Mucosa of stomach (tissue), 1 donor: Measurements from ENCODE around the gene PTCD1.

Experiments
- H3K27me3 ChIP-seq: one replicate; pipeline ENCODE4 v1.7.0; 2013; ENCODE audit warnings: mild to moderate bottlenecking, low read length; ENCODE audit not compliant: control insufficient read depth, insufficient read depth
- H3K36me3 ChIP-seq: one replicate; pipeline ENCODE4 v1.7.0; 2013; ENCODE audit warnings: low read length; ENCODE audit not compliant: control insufficient read depth, insufficient read depth
- H3K4me1 ChIP-seq: one replicate; pipeline ENCODE4 v1.7.0; 2013; ENCODE audit warnings: mild to moderate bottlenecking, low read length; ENCODE audit not compliant: control insufficient read depth, insufficient read depth
- H3K4me3 ChIP-seq: one replicate; pipeline ENCODE4 v1.7.0; 2013; ENCODE audit warnings: low read length
- H3K9ac ChIP-seq: one replicate; pipeline ENCODE4 v1.7.0; 2013; ENCODE audit warnings: mild to moderate bottlenecking, low read length, moderate library complexity
- H3K9me3 ChIP-seq: one replicate; pipeline ENCODE4 v1.7.0; 2013; ENCODE audit warnings: mild to moderate bottlenecking, low read length, moderate library complexity; ENCODE audit not compliant: control insufficient read depth
- donor health status: Pancreatic carcinoma.

The PTCD1 gene

GRCh38 chr7:99438573-99439480 is at the start of gene PTCD1, which contains the start of gene CPSF4:
TSS of gene PTCD1 (minus strand) at chr7:99438798. CDS start at chr7:99435242, 3,556 bp downstream.
TSS of gene CPSF4 (plus strand) at chr7:99438943. CDS start at chr7:99439083, 140 bp downstream.
- Histone ChIP-seq H3K27me3 (no peaks in the 10 kb centered on the region), H3K9ac (peak within 1 kb of the TSS; percentile 91), H3K9me3 (no peaks in the 10 kb centered on the region), H3K4me1 (peaks cover 9% of the 10 kb centered on the region), H3K4me3 (peak within 1 kb of the TSS; percentile 83), H3K36me3 (no peaks in the 10 kb centered on the region)

GRCh38 chr7:99485094-99485493 is 46.5 kb upstream of the PTCD1 start:
- H3K9me3 ChIP-seq = no peaks in the 10 kb centered on the region
- no peak overlapping the region for H3K4me3 ChIP-seq
- H3K36me3 ChIP-seq = no peaks in the 10 kb centered on the region
- no peaks in the 10 kb centered on the region for H3K4me1 ChIP-seq
- no peaks in the 10 kb centered on the region for H3K27me3 ChIP-seq
- H3K9ac ChIP-seq = no peak overlapping the region

DNA sequence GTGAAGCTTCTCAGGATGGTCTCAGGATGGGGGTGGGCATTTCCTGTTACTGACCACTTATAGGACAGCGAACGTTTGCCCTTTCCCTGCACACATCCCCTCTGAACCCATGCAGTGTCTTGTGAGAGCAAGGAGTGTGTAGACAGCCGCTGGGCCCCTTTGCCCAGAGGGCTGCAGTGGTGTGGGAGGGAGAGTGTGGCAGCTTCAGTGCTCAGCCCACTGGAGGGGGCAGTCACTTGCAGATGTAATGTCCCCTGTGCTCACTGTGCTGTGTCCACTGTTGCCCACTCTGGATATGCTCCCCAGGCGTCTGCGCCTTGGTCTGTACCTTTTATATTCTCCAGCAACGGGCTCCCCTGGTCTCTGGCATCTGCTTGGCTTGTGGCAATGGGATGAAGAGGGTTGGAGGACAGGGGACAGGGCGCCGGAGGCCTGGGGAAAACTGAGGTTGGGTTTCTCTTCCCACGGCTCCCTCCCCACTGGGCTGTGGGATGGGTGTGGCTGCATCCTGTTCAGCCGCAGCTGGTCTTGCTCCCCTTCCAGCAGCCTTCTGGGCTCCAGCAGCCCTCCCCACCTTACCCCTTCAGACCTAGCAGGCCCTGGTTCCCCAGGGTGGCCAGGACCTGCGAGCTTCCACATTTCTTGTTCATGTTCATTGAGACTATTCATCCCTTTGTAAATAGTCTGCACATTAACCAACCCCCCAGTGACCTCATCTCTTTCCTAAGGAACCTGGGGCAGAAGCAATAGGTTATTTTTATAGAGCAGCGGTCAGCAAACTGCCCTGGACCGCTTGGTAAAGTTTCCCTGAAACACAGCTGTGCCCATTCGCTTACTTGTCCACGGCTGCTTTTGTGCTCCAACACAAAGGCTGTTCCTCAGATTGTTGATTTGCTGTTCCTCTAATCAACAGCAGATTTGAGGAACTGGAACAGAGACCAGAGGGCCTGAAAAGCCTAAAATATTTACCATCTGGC is 40.2 kb upstream of the PTCD1 start:
- Histone ChIP-seq H3K9ac (no peak overlapping the region), H3K9me3 (no peaks in the 10 kb centered on the region), H3K4me3 (no peak overlapping the region), H3K4me1 (peaks cover 3% of the 10 kb centered on the region), H3K36me3 (no peaks in the 10 kb centered on the region), H3K27me3 (no peaks in the 10 kb centered on the region)

DNA sequence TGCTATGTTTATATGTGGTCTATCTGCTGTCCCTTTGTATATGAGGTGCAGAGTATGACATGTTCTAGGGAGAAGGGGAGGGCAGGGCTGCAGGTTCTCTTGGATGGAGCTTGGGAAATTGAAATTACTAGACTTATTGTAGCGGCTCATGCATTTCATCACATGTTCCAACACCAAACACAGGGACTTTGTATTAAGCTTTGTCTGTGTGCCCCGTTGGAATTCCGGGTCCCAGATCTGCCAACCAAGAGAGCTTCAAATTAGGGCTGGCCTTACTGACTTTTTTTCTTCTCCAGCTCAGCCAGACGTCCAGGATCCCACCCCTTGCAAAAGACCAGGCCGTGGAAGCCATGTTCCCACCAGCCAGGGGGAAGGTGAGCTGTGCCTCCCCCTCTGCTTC is 37.5 kb upstream of the PTCD1 start:
- Histone ChIP-seq H3K9me3 (no peaks in the 10 kb centered on the region), H3K9ac (no peak overlapping the region), H3K36me3 (no peaks in the 10 kb centered on the region)

GRCh38 chr7:99473315-99473596 is 34.7 kb upstream of the PTCD1 start:
- H3K4me3 ChIP-seq = peak overlapping the region; percentile 91
- no peaks in the 10 kb centered on the region for H3K9me3 ChIP-seq
- H3K36me3 ChIP-seq = no peaks in the 10 kb centered on the region
- H3K27me3 ChIP-seq = no peaks in the 10 kb centered on the region
- peaks cover 8% of the 10 kb centered on the region for H3K4me1 ChIP-seq
- H3K9ac ChIP-seq = peak overlapping the region; percentile 81

More for the DNA sequence above, 37.5 kb upstream of the PTCD1 start:
- H3K27me3 ChIP-seq = no peaks in the 10 kb centered on the region
- peaks cover 8% of the 10 kb centered on the region for H3K4me1 ChIP-seq
- H3K4me3 ChIP-seq = no peak overlapping the region

GRCh38 chr7:99472561-99473314 is 34.1 kb upstream of the PTCD1 start, which contains the start of gene ZNF789:
TSS of gene ZNF789 (plus strand) at chr7:99472890. CDS start at chr7:99476457, 3,567 bp downstream.
- no peaks in the 10 kb centered on the region for H3K9me3 ChIP-seq
- peak within 1 kb of the TSS; percentile 91 for H3K4me3 ChIP-seq
- peak within 1 kb of the TSS; percentile 81 for H3K9ac ChIP-seq
- peaks cover 8% of the 10 kb centered on the region for H3K4me1 ChIP-seq
- H3K27me3 ChIP-seq = no peaks in the 10 kb centered on the region
- H3K36me3 ChIP-seq = no peaks in the 10 kb centered on the region

- no peaks in the 10 kb centered on the region for H3K9me3 ChIP-seq
- no peak overlapping the region for H3K4me3 ChIP-seq
- no peaks in the 10 kb centered on the region for H3K27me3 ChIP-seq
- H3K36me3 ChIP-seq = no peaks in the 10 kb centered on the region
- H3K4me1 ChIP-seq = peaks cover 22% of the 10 kb centered on the region
- no peak overlapping the region for H3K9ac ChIP-seq
Measured at GRCh38 chr7:99469381-99470065, 30.9 kb upstream of the PTCD1 start.

- Histone ChIP-seq H3K9me3 (no peaks in the 10 kb centered on the region), H3K27me3 (no peaks in the 10 kb centered on the region), H3K36me3 (peaks cover 4% of the 10 kb centered on the region), H3K9ac (no peak overlapping the region), H3K4me1 (peaks cover 16% of the 10 kb centered on the region), H3K4me3 (no peak overlapping the region)
Measured at GRCh38 chr7:99468336-99468918, 29.8 kb upstream of the PTCD1 start.

GRCh38 chr7:99465421-99465768 is 26.8 kb upstream of the PTCD1 start:
- Histone ChIP-seq H3K27me3 (no peaks in the 10 kb centered on the region), H3K36me3 (peaks cover 4% of the 10 kb centered on the region), H3K9me3 (no peaks in the 10 kb centered on the region), H3K4me1 (peaks cover 13% of the 10 kb centered on the region), H3K9ac (peak overlapping the region; percentile 87), H3K4me3 (peak overlapping the region; percentile 81)

GRCh38 chr7:99461221-99461620 is 22.6 kb upstream of the PTCD1 start:
- no peak overlapping the region for H3K4me3 ChIP-seq
- no peak overlapping the region for H3K9ac ChIP-seq
- no peaks in the 10 kb centered on the region for H3K9me3 ChIP-seq
- H3K36me3 ChIP-seq = peaks cover 23% of the 10 kb centered on the region
- H3K27me3 ChIP-seq = no peaks in the 10 kb centered on the region
- H3K4me1 ChIP-seq = peaks cover 10% of the 10 kb centered on the region

DNA sequence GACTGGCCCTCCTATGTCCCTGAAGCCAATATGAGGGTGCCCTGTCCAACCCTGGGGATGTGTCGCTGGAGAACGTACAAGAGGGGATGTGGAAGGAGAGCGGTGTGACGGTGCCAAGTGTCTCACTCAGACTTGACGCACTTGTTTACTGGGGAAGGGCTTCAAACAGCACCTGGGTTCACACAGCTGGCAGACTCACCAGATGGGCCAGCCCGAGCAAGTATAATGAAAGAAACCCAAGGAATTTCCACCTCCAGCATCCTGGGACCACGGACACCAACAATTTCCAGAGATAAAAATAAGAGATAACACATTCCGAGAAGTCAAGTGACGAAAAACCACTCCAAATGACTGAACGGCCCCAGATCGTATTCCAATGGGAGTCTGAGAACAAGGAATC is 22.1 kb upstream of the PTCD1 start:
- Histone ChIP-seq H3K36me3 (peaks cover 26% of the 10 kb centered on the region), H3K27me3 (no peaks in the 10 kb centered on the region), H3K9ac (no peak overlapping the region), H3K4me1 (peaks cover 8% of the 10 kb centered on the region), H3K9me3 (no peaks in the 10 kb centered on the region), H3K4me3 (no peak overlapping the region)
